CD14-positive monocyte (primary cell): ENCODE measurements around the gene HSD3B7. TPM values are rescaled to one million over a fixed set of nuclear protein-coding genes. Genes with fewer than 3 reads are reported as not detected.

Experiments used
- DNase-seq, 3 donors: peaks; one replicate each; pipeline ENCODE4 v3.0.0-alpha.2; 2011 to 2022
- H2AFZ ChIP-seq: 2 replicates; pipeline ENCODE4 v1.6.0; 2012; ENCODE audit warnings: mild to moderate bottlenecking, low read depth, low read length, inconsistent platforms; ENCODE audit not compliant: insufficient read depth, poor library complexity, severe bottlenecking
- H3K27ac ChIP-seq, 2 donors: 1 replicate in 1 of 2; 2 replicates in 1 of 2; pipeline ENCODE4 v1.5.1; 2012 to 2013; ENCODE audit warnings: low read length in 2 of 2, control low read depth in 1 of 2, inconsistent platforms in 1 of 2, low read depth in 1 of 2, mild to moderate bottlenecking in 1 of 2
- H3K27me3 ChIP-seq, 2 donors: one replicate each; pipeline versions ENCODE4 v1.6.0 to v1.6.1; 2011 to 2013; ENCODE audit warnings: low read length in 2 of 2; ENCODE audit not compliant: control insufficient read depth in 2 of 2, insufficient read depth in 2 of 2
- H3K36me3 ChIP-seq, 2 donors: replicated peaks in 1 of 2; 1 replicate in 1 of 2; 2 replicates in 1 of 2; pipeline versions ENCODE4 v1.5.1 to v1.6.1; 2012 to 2013; ENCODE audit warnings: low read length in 2 of 2, control low read depth in 1 of 2, inconsistent platforms in 1 of 2, mild to moderate bottlenecking in 1 of 2; ENCODE audit not compliant: insufficient read depth in 2 of 2, control insufficient read depth in 1 of 2
- H3K4me1 ChIP-seq, 2 donors: 1 replicate in 1 of 2; 2 replicates in 1 of 2; pipeline versions ENCODE4 v1.5.1 to v1.6.1; 2012 to 2013; ENCODE audit warnings: low read length in 2 of 2, control low read depth in 1 of 2, inconsistent platforms in 1 of 2, mild to moderate bottlenecking in 1 of 2, moderate library complexity in 1 of 2; ENCODE audit not compliant: insufficient read depth in 2 of 2, control insufficient read depth in 1 of 2
- H3K4me2 ChIP-seq: replicated peaks from 2 replicates; pipeline ENCODE3; 2012; ENCODE audit warnings: low read length, moderate library complexity, mild to moderate bottlenecking; ENCODE audit not compliant: poor library complexity, severe bottlenecking; ENCODE audit errors: extremely low read depth
- H3K4me3 ChIP-seq, 3 experiments: fragments of 200-600 bp in 1 of 3; sonication (generic) in 1 of 3; replicated peaks in 1 of 3; 1 replicate in 2 of 3; 2 replicates in 1 of 3; pipeline ENCODE4 v1.5.1; 2011 to 2013; ENCODE audit warnings: low read length in 3 of 3, mild to moderate bottlenecking in 3 of 3, control low read depth in 2 of 3, low read depth in 2 of 3, inconsistent platforms in 1 of 3, moderate library complexity in 1 of 3
- H3K79me2 ChIP-seq: 2 replicates; pipeline ENCODE4 v1.6.0; 2012; ENCODE audit warnings: mild to moderate bottlenecking, control low read depth, inconsistent platforms, low read length, moderate library complexity; ENCODE audit not compliant: insufficient read depth
- H3K9ac ChIP-seq: 2 replicates; pipeline ENCODE4 v1.6.0; 2017; ENCODE audit warnings: low read length, mild to moderate bottlenecking; ENCODE audit not compliant: insufficient read depth, poor library complexity, severe bottlenecking
- H3K9me3 ChIP-seq, 2 donors: replicated peaks in 1 of 2; 1 replicate in 1 of 2; 2 replicates in 1 of 2; pipeline versions ENCODE4 v1.5.1 to v1.6.1; 2012 to 2013; ENCODE audit warnings: low read length in 2 of 2, control low read depth in 1 of 2; ENCODE audit not compliant: control insufficient read depth in 1 of 2, insufficient read depth in 1 of 2
- H4K20me1 ChIP-seq: 2 replicates; pipeline ENCODE4 v1.6.0; 2012; ENCODE audit warnings: mild to moderate bottlenecking, low read length, control low read depth, moderate library complexity; ENCODE audit not compliant: insufficient read depth
- H3K27ac Mint-ChIP-seq, 7 donors: one replicate each; pipeline ENCODE4 v1.8.0; 2020; ENCODE audit warnings: mild to moderate bottlenecking in 7 of 7, mixed read lengths in 7 of 7, moderate library complexity in 6 of 7, inconsistent platforms in 2 of 7
- H3K27me3 Mint-ChIP-seq, 3 donors: one replicate each; pipeline ENCODE4 v1.8.0; 2021 to 2022; ENCODE audit warnings: low read depth in 3 of 3, mild to moderate bottlenecking in 3 of 3, mixed read lengths in 3 of 3, moderate library complexity in 3 of 3, inconsistent platforms in 1 of 3
- H3K36me3 Mint-ChIP-seq, 2 donors: one replicate each; pipeline ENCODE4 v1.8.0; 2020; ENCODE audit warnings: mixed read lengths in 2 of 2, inconsistent platforms in 1 of 2, mild to moderate bottlenecking in 1 of 2
- H3K4me1 Mint-ChIP-seq: one replicate; pipeline ENCODE4 v1.8.0; 2020; ENCODE audit warnings: mild to moderate bottlenecking, mixed read lengths
- H3K4me3 Mint-ChIP-seq, 2 donors: one replicate each; pipeline ENCODE4 v1.8.0; 2020; ENCODE audit warnings: mild to moderate bottlenecking in 2 of 2, mixed read lengths in 2 of 2, moderate library complexity in 1 of 2
- H3K9me3 Mint-ChIP-seq, 7 donors: one replicate each; pipeline ENCODE4 v1.8.0; 2020 to 2022; ENCODE audit warnings: mixed read lengths in 7 of 7, mild to moderate bottlenecking in 6 of 7, moderate library complexity in 6 of 7, inconsistent platforms in 2 of 7
- CTCF ChIP-seq: fragments of 200-600 bp; IDR thresholded peaks from one replicate; pipeline ENCODE4 v1.8.0; 2022; ENCODE audit warnings: antibody characterized with exemption, mild to moderate bottlenecking
- WGBS: methylation state at CpG from one replicate; pipeline ENCODE4 v1.1.5; 2013; ENCODE audit warnings: missing lambda C conversion rate; ENCODE audit not compliant: insufficient coverage; 5-methylcytosine and 5-hydroxymethylcytosine counted together
- intact Hi-C, 2 donors: fragments of 100-400 bp; cut with micrococcal nuclease; formaldehyde crosslinking; loops; one replicate each; pipeline versions ENCODE4 v1.15.0 to v1.15.1; 2023
- polyA plus RNA-seq, 3 donors: library from polyadenylated mRNA; depleted of rRNA in 1 of 3; unstranded in 2 of 3; stranded (reverse) in 1 of 3; fragments of 300-500 nt in 2 of 3; fragments of >200 nt in 1 of 3; fragmentation: Illumina TruSeq in 2 of 3; gene quantifications; 1 replicate in 2 of 3; 2 replicates in 1 of 3; pipeline ENCODE4 v1.2.3, GENCODE V29; 2012 to 2021

The HSD3B7 gene
- polyA plus RNA-seq, 3 donors = 0.89 to 4.3 (median 2.7) TPM

- H4K20me1 ChIP-seq = no peaks in the 10 kb centered on the region
- H2AFZ ChIP-seq = peak overlapping the region; percentile 65
- H3K27ac ChIP-seq = no peak overlapping the region
- Mint-ChIP-seq H3K36me3 (no peaks in the 10 kb centered on the region), H3K9me3 (no peaks in the 10 kb centered on the region), H3K27ac (peak overlapping the region in 3 of 7 donors; percentile 27 to 54 (median 41)), H3K27me3 (peaks cover 3 to 19% (median 4%) of the 10 kb centered on the region in 3 donors), H3K4me3 (no peak overlapping the region), H3K4me1 (peaks cover 16% of the 10 kb centered on the region)
- H3K36me3 ChIP-seq = no peaks in the 10 kb centered on the region
- intact Hi-C loops = no loop called here
- no peak for DNase-seq
- H3K4me2 ChIP-seq = no peak overlapping the region
- H3K27me3 ChIP-seq = peaks cover 0 to 3% of the 10 kb centered on the region in 2 donors
- WGBS = 91% methylated on average over 8 of the region's 19 CpGs
- H3K9ac ChIP-seq = no peak overlapping the region
- no peaks in the 10 kb centered on the region for H3K79me2 ChIP-seq
- H3K4me1 ChIP-seq = peaks cover 18 to 22% of the 10 kb centered on the region in 2 donors
- H3K9me3 ChIP-seq = no peaks in the 10 kb centered on the region
- no peak for TF ChIP-seq CTCF
- no peak overlapping the region for H3K4me3 ChIP-seq
These were observed 15.8 kb downstream of the HSD3B7 start for GRCh38 chr16:31000671-31001382.

- Mint-ChIP-seq H3K4me3 (no peak overlapping the region), H3K36me3 (no peaks in the 10 kb centered on the region), H3K27me3 (peaks cover 2 to 24% (median 8%) of the 10 kb centered on the region in 3 donors), H3K27ac (peak overlapping the region in 1 of 7 donors; percentile 79), H3K9me3 (no peaks in the 10 kb centered on the region), H3K4me1 (peaks cover 12% of the 10 kb centered on the region)
- Histone ChIP-seq H3K4me3 (no peak overlapping the region), H3K79me2 (no peaks in the 10 kb centered on the region), H3K36me3 (no peaks in the 10 kb centered on the region), H3K27ac (no peak overlapping the region), H3K4me2 (no peak overlapping the region), H3K27me3 (peaks cover 0 to 3% of the 10 kb centered on the region in 2 donors), H2AFZ (no peak overlapping the region), H3K4me1 (peaks cover 13 to 17% of the 10 kb centered on the region in 2 donors), H3K9ac (no peak overlapping the region), H4K20me1 (no peaks in the 10 kb centered on the region), H3K9me3 (no peaks in the 10 kb centered on the region)
- no peak for TF ChIP-seq CTCF
- WGBS = 78% methylated on average over 14 of the region's 16 CpGs
- DNase-seq = no peak
- intact Hi-C loops = no loop called here
These were observed 16.7 kb downstream of the HSD3B7 start for GRCh38 chr16:31001507-31002249.
